Erythroblast (primary cell): ENCODE data around the gene PLEKHA4.

Experiments
- DNase-seq, 2 experiments: peaks; one replicate each; lab custom pipeline; 2025; lab: John Stamatoyannopoulos, UW
- GATA1 ChIP-seq: IDR thresholded peaks from 2 replicates; pipeline ENCODE4 v1.6.1; 2011; ENCODE audit warnings: low read depth, mild to moderate bottlenecking, control low read depth, low read length, moderate library complexity
- POLR2A ChIP-seq: IDR thresholded peaks from 2 replicates; pipeline ENCODE4 v1.6.1; 2011; ENCODE audit warnings: mild to moderate bottlenecking, low read length

Gene PLEKHA4

DNA sequence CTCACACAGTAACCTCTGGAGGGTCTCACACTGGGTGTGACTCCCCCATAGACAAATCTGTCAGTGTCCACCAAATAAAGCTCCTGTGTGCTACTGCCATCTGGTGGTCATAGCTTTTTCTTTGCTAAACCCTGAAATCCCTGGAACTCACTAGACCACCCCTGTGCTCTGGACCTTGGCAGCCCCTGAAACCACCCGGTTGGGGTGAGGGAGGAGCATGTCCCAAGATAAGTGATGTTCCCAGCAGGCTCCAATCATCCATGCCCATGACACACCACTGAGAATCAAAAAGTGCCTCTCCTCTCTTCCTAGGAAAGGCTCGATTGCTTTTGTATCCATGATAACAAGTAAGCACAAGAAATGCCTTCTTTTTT is 25.6 kb downstream of the PLEKHA4 start:
- TF ChIP-seq GATA1 (no peak), POLR2A (no peak)
- DNase-seq = peak in 1 of 2 experiments; percentile 84

GRCh38 chr19:48841571-48841970 is 26.8 kb downstream of the PLEKHA4 start:
- DNase-seq = no peak
- TF ChIP-seq POLR2A = no peak
- TF ChIP-seq GATA1 = no peak

DNA sequence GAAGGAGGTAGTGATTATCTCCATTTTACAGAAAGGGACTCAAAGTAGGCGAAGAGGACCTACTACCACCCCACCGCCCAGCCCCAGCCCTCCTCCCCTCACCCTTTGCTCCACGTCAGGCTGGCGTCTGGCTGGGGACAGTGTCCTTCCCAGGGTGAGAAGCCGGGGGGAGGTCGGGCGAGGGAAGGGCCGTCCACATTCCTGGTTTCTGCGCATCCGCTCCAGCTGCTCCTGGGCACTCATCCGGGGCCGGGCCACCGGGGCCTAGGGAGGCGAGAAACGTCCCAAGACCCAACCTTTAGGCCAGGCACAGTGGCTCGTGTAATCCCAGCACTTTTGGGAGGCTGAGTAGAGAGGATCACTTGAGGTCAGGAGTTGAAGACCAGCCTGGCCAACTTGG is 27.4 kb downstream of the PLEKHA4 start:
- TF ChIP-seq GATA1 (no peak), POLR2A (no peak)
- no peak for DNase-seq

DNA sequence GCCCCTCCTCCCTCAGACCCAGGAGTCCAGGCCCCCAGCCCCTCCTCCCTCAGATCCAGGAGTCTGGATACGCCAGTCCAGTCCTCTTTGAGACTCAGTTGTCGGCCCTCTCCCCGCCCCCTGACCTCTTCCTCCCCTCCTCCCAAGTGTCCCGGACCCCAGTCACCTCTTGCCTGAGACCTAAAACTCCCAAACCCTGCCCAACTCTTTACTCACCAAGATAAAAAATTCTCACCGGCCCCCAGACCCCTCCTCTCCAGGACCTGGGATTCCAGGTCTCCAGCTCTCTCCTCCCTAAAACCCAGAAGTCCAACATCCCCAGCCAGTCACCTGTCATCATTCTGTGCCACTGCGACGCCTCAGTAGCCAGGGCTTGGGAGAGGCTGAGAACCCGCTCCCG is 30.7 kb downstream of the PLEKHA4 start:
- TF ChIP-seq POLR2A (no peak), GATA1 (no peak)
- DNase-seq = no peak

- DNase-seq = peak; percentile 90
- TF ChIP-seq GATA1 (no peak), POLR2A (peak; percentile 34)
These were observed 31.3 kb downstream of the PLEKHA4 start for GRCh38 chr19:48837051-48837524.

GRCh38 chr19:48836089-48837017 is 32.1 kb downstream of the PLEKHA4 start, which contains the start of gene HSD17B14:
TSS of gene HSD17B14 (minus strand) at chr19:48836491. CDS start at chr19:48836411, 80 bp downstream.
- DNase-seq = no peak

GRCh38 chr19:48835734-48836088 is 32.7 kb downstream of the PLEKHA4 start:
- no peak for TF ChIP-seq GATA1
- peak; percentile 71 for TF ChIP-seq POLR2A
- DNase-seq = peak; percentile 92 to 95

More at GRCh38 chr19:48836089-48837017, 32.1 kb downstream of the PLEKHA4 start, which contains the start of gene HSD17B14:
- TF ChIP-seq GATA1 (no peak), POLR2A (peak; percentile 27)

- no peak for DNase-seq
- no peak for TF ChIP-seq GATA1
- no peak for TF ChIP-seq POLR2A
These were observed 34.4 kb downstream of the PLEKHA4 start for GRCh38 chr19:48833977-48834376.

- DNase-seq = no peak
- TF ChIP-seq GATA1 = no peak
- TF ChIP-seq POLR2A = no peak
These were observed 35.4 kb downstream of the PLEKHA4 start for GRCh38 chr19:48833049-48833448.

DNA sequence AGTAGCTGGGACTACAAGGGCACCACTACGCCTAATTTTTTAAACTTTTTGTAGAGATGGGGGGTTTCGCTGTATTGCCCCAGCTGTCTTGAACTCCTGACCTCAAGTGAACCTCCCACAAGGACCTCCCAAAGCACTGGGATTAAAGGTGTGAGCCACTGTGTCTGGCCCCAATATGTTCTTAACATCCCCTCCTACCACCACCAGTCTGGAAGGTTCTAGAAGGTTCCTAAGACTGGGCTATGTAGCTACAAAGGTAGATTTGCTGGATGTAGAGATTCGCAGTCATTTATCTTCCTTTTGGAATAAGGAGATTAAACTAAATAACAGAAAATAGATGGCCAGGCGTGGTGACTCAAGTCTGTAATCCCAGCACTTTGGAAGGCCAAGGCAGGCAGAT is 37.5 kb downstream of the PLEKHA4 start:
- DNase-seq = no peak
- TF ChIP-seq POLR2A (no peak), GATA1 (no peak)

- no peak for DNase-seq
- no peak for TF ChIP-seq GATA1
- no peak for TF ChIP-seq POLR2A
These were observed 38.3 kb downstream of the PLEKHA4 start for GRCh38 chr19:48830088-48830487.

DNA sequence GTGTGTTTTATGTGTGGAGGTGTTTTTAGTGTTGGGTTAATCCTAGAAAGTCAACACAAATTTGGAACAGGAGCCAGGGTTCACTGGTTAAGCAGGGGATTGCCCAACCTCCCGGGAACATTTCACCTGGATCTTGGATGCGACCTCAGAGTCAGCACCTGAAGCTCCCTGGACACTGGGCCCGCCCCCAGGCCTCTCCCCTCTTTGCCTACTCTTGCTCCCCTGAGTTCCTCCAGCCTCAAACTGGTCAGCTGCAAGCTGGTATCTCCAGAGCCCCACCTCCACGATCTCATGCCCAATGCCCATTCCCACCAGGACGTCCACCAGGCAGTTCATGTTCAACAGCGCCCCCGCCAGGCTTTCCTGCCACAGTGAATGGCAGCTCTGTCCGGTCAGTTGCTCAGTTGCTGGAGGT is 41.8 kb downstream of the PLEKHA4 start:
- TF ChIP-seq GATA1 (no peak), POLR2A (no peak)
- DNase-seq = no peak

DNA sequence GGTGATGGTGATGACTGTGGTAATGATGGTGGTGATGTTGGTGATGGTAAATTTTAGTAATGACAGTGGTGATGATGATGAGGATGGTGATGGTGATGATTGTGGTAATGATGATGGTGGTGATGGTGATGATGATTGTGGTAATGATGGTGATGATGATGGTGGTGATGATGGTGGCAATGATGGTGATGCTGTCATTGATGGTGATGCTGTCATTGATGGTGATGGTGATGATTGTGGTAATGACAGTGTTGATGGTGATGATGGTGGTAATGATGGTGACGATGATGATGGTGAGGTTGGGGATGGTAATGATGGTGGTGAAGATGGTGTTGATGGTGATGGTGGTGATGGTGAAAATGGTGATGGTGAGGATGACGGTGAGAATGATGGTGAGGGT is 45.9 kb downstream of the PLEKHA4 start:
- no peak for DNase-seq
- TF ChIP-seq POLR2A (no peak), GATA1 (no peak)

GRCh38 chr19:48821633-48822032 is 46.8 kb downstream of the PLEKHA4 start:
- no peak for TF ChIP-seq GATA1
- no peak for TF ChIP-seq POLR2A
- no peak for DNase-seq
